H9 (cell line): ENCODE data around the gene BLMH. TPM values are rescaled to one million over a fixed set of nuclear protein-coding genes. Genes with fewer than 3 reads are reported as not detected.

Experiments
- DNase-seq: peaks from one replicate; pipeline ENCODE4 v3.0.0-alpha.2; 2017
- H2AFZ ChIP-seq: one replicate; pipeline ENCODE4 v1.6.1; 2013; ENCODE audit warnings: mild to moderate bottlenecking, low read length, control low read depth, moderate library complexity
- H2AK5ac ChIP-seq: 2 replicates; pipeline ENCODE4 v1.6.1; 2013; ENCODE audit warnings: low read length, control low read depth, mixed read lengths; ENCODE audit not compliant: insufficient read length
- H2BK120ac ChIP-seq: one replicate; pipeline ENCODE4 v1.6.1; 2013; ENCODE audit warnings: low read depth, mild to moderate bottlenecking, low read length, control low read depth, inconsistent platforms; ENCODE audit not compliant: poor library complexity, severe bottlenecking
- H2BK12ac ChIP-seq: 2 replicates; pipeline ENCODE4 v1.6.1; 2013; ENCODE audit warnings: low read length, control low read depth, mixed read lengths, low read depth; ENCODE audit not compliant: insufficient read length
- H2BK15ac ChIP-seq: 2 replicates; pipeline ENCODE4 v1.6.1; 2013; ENCODE audit warnings: low read depth, low read length, control low read depth
- H2BK20ac ChIP-seq: one replicate; pipeline ENCODE4 v1.6.1; 2013; ENCODE audit warnings: low read depth, mild to moderate bottlenecking, low read length, control low read depth, inconsistent platforms; ENCODE audit not compliant: poor library complexity, severe bottlenecking
- H2BK5ac ChIP-seq: 2 replicates; pipeline ENCODE4 v1.6.1; 2013; ENCODE audit warnings: low read length, control low read depth, mixed read lengths; ENCODE audit not compliant: insufficient read length
- H3K14ac ChIP-seq: 2 replicates; pipeline ENCODE4 v1.6.1; 2013; ENCODE audit warnings: low read length, control low read depth; ENCODE audit not compliant: insufficient read depth
- H3K18ac ChIP-seq: 2 replicates; pipeline ENCODE4 v1.6.1; 2013; ENCODE audit warnings: low read depth, mild to moderate bottlenecking, mixed read lengths, low read length, control low read depth; ENCODE audit not compliant: insufficient read length
- H3K23ac ChIP-seq: 2 replicates; pipeline ENCODE4 v1.6.1; 2013; ENCODE audit warnings: low read length, control low read depth, mixed read lengths, low read depth; ENCODE audit not compliant: insufficient read length
- H3K23me2 ChIP-seq: 2 replicates; pipeline ENCODE4 v1.6.1; 2013; ENCODE audit warnings: low read depth, mild to moderate bottlenecking, mixed read lengths, low read length, control low read depth; ENCODE audit not compliant: insufficient read length, poor library complexity, severe bottlenecking
- H3K27ac ChIP-seq: 2 replicates; pipeline ENCODE4 v1.5.1; 2013; ENCODE audit warnings: low read length, control low read depth, mixed read lengths, low read depth; ENCODE audit not compliant: insufficient read length
- H3K27me3 ChIP-seq: 2 replicates; pipeline ENCODE4 v1.6.1; 2013; ENCODE audit warnings: low read length, control low read depth, inconsistent platforms; ENCODE audit not compliant: insufficient read depth
- H3K4ac ChIP-seq: 2 replicates; pipeline ENCODE4 v1.6.1; 2013; ENCODE audit warnings: low read depth, mild to moderate bottlenecking, control low read depth, inconsistent platforms, low read length, moderate library complexity
- H3K4me1 ChIP-seq: 2 replicates; pipeline ENCODE4 v1.6.1; 2013; ENCODE audit warnings: low read length, control low read depth, inconsistent platforms; ENCODE audit not compliant: insufficient read depth
- H3K4me2 ChIP-seq: 2 replicates; pipeline ENCODE4 v1.6.1; 2013; ENCODE audit warnings: low read length, control low read depth, mixed read lengths; ENCODE audit not compliant: insufficient read length, insufficient read depth
- H3K56ac ChIP-seq: 2 replicates; pipeline ENCODE4 v1.6.1; 2013; ENCODE audit warnings: low read depth, mild to moderate bottlenecking, mixed read lengths, low read length, control low read depth; ENCODE audit not compliant: insufficient read length
- H3K79me1 ChIP-seq: 2 replicates; pipeline ENCODE4 v1.6.1; 2013; ENCODE audit warnings: low read depth, mild to moderate bottlenecking, moderate library complexity, low read length, control low read depth, inconsistent platforms; ENCODE audit not compliant: insufficient read depth, poor library complexity, severe bottlenecking
- H3K79me2 ChIP-seq: 2 replicates; pipeline ENCODE4 v1.6.1; 2013; ENCODE audit warnings: low read length, control low read depth, inconsistent platforms; ENCODE audit not compliant: insufficient read depth
- H3K9ac ChIP-seq: 2 replicates; pipeline ENCODE4 v1.6.1; 2013; ENCODE audit warnings: low read length, control low read depth, mixed read lengths; ENCODE audit not compliant: insufficient read length; ENCODE audit errors: extremely low read depth
- H3K9me3 ChIP-seq: one replicate; pipeline ENCODE4 v1.6.1; 2013; ENCODE audit warnings: low read depth, low read length, inconsistent platforms; ENCODE audit not compliant: control insufficient read depth
- H3T11ph ChIP-seq: one replicate; pipeline ENCODE4 v1.6.1; 2013; ENCODE audit warnings: mild to moderate bottlenecking, low read length, control low read depth, inconsistent platforms
- H4K20me1 ChIP-seq: one replicate; pipeline ENCODE4 v1.6.1; 2013; ENCODE audit not compliant: control insufficient read depth, insufficient read length, insufficient read depth
- H4K5ac ChIP-seq: 2 replicates; pipeline ENCODE4 v1.6.1; 2013; ENCODE audit warnings: low read depth, mild to moderate bottlenecking, mixed read lengths, low read length, control low read depth; ENCODE audit not compliant: insufficient read length
- H4K8ac ChIP-seq: replicated peaks from 2 replicates; pipeline ENCODE4 v1.6.1; 2013; ENCODE audit warnings: low read length, control low read depth, mixed read lengths, low read depth; ENCODE audit not compliant: insufficient read length
- H4K91ac ChIP-seq: 2 replicates; pipeline ENCODE4 v1.6.1; 2013; ENCODE audit warnings: low read depth, mild to moderate bottlenecking, moderate library complexity, mixed read lengths, low read length, control low read depth; ENCODE audit not compliant: insufficient read length
- H3K27ac Mint-ChIP-seq, 3 experiments: 2 replicates in 2 of 3; 3 replicates in 1 of 3; pipeline ENCODE4 v1.8.0; 2020 to 2021; ENCODE audit warnings: mixed read lengths in 3 of 3, mild to moderate bottlenecking in 1 of 3, moderate library complexity in 1 of 3
- H3K27me3 Mint-ChIP-seq: 2 replicates; pipeline ENCODE4 v1.8.0; 2021; ENCODE audit warnings: low read depth, mild to moderate bottlenecking, moderate library complexity, mixed read lengths
- H3K36me3 Mint-ChIP-seq, 3 experiments: 2 replicates in 2 of 3; 3 replicates in 1 of 3; pipeline ENCODE4 v1.8.0; 2020 to 2021; ENCODE audit warnings: low read depth in 3 of 3, mixed read lengths in 3 of 3; ENCODE audit not compliant: insufficient read depth in 1 of 3
- H3K4me1 Mint-ChIP-seq, 2 experiments: 2 replicates each; pipeline ENCODE4 v1.8.0; 2020; ENCODE audit warnings: mixed read lengths in 2 of 2
- H3K4me3 Mint-ChIP-seq, 2 experiments: 2 replicates in 1 of 2; 3 replicates in 1 of 2; pipeline ENCODE4 v1.8.0; 2020 to 2021; ENCODE audit warnings: mild to moderate bottlenecking in 2 of 2, mixed read lengths in 2 of 2, moderate library complexity in 1 of 2
- H3K9me3 Mint-ChIP-seq, 2 experiments: 2 replicates in 1 of 2; 3 replicates in 1 of 2; pipeline ENCODE4 v1.8.0; 2020; ENCODE audit warnings: mild to moderate bottlenecking in 2 of 2, mixed read lengths in 2 of 2, moderate library complexity in 1 of 2
- CTCF ChIP-seq: fragments of 200-600 bp; sonication (generic); conservative IDR thresholded peaks from 3 replicates; pipeline ENCODE4 v1.8.0; 2021; ENCODE audit warnings: antibody characterized with exemption, mild to moderate bottlenecking
- WGBS: extraction: QIAGEN DNeasy Blood & Tissue Kit; methylation state at CpG from one replicate; pipeline ENCODE4 v1.1.7; 2013; ENCODE audit warnings: missing lambda C conversion rate, low lambda C conversion rate, mixed read lengths; ENCODE audit not compliant: insufficient read length; ENCODE audit errors: extremely low coverage; 5-methylcytosine and 5-hydroxymethylcytosine counted together
- long read RNA-seq: library from polyadenylated mRNA; unstranded; transcript quantifications from one replicate; pipeline ENCODE4 v2.0.0, GENCODE V29; 2020
- total RNA-seq: library from RNA; stranded (reverse); gene quantifications from 2 replicates; pipeline ENCODE4 v1.2.1, GENCODE V29; 2021

Gene BLMH
- 74.7 and 79.9 TPM in 2 replicates for total RNA-seq
- long read RNA-seq, transcript BLMH-201 (12 exons, 2,365 nt): major isoform, 568 of 626 reads
- long read RNA-seq, partial matches to known transcripts: 12 of 626 reads
- long read RNA-seq, other reads (novel, unspliced or antisense): 44 of 626 reads

GRCh38 chr17:30291543-30292285 is at the start of gene BLMH:
Gene BLMH (minus strand): TSS chr17:30291944. CDS start chr17:30291819, 125 bp downstream.
- no peak within 1 kb of the TSS for H3K27ac ChIP-seq

More at GRCh38 chr17:30291543-30292285, at the start of gene BLMH:
- H3K18ac ChIP-seq: peak within 1 kb of the TSS; percentile 37
- no peak within 1 kb of the TSS for H2BK12ac ChIP-seq
- no peaks in the 10 kb centered on the region for H4K20me1 ChIP-seq
- peak within 1 kb of the TSS; percentile 69; the same call in 1 of the 2 replicates for H3K14ac ChIP-seq
- H2BK5ac ChIP-seq: no peak within 1 kb of the TSS
- peak within 1 kb of the TSS; percentile 15 for H3K9ac ChIP-seq
- no peaks in the 10 kb centered on the region for H3K9me3 ChIP-seq
- H3K4me1 ChIP-seq: no peaks in the 10 kb centered on the region
- H3T11ph ChIP-seq: no peak within 1 kb of the TSS
- H2BK120ac ChIP-seq: no peak within 1 kb of the TSS
- no peak within 1 kb of the TSS for H2BK15ac ChIP-seq
- no peaks in the 10 kb centered on the region for H3K27me3 ChIP-seq
- no peak within 1 kb of the TSS for H4K8ac ChIP-seq
- no peak within 1 kb of the TSS for H4K5ac ChIP-seq
- TF ChIP-seq CTCF: no peak
- peak within 1 kb of the TSS; percentile 87 for H3K4me2 ChIP-seq
- no peak within 1 kb of the TSS for H4K91ac ChIP-seq
- DNase-seq: peak; percentile 81
- no peak within 1 kb of the TSS for H3K56ac ChIP-seq
- H3K36me3 Mint-ChIP-seq: peaks cover 2 to 18% (median 17%) of the 10 kb centered on the region in 3 experiments
- peaks cover 3% of the 10 kb centered on the region; the same call in 1 of the 2 replicates for H3K79me2 ChIP-seq
- no peak within 1 kb of the TSS for H3K4ac ChIP-seq
- peaks cover 5% of the 10 kb centered on the region for H3K23me2 ChIP-seq
- H2AK5ac ChIP-seq: no peak within 1 kb of the TSS
- peaks cover 10% of the 10 kb centered on the region for H3K27me3 Mint-ChIP-seq
- H3K79me1 ChIP-seq: no peaks in the 10 kb centered on the region
- H2AFZ ChIP-seq: no peak within 1 kb of the TSS
- peaks cover 11 to 15% of the 10 kb centered on the region in 2 experiments for H3K4me1 Mint-ChIP-seq
- WGBS: no CpG with 5 or more reads among the region's 89 CpGs
- no peak within 1 kb of the TSS for H3K23ac ChIP-seq
- H3K9me3 Mint-ChIP-seq: no peaks in the 10 kb centered on the region
- peak within 1 kb of the TSS; percentile 91 to 96 for H3K4me3 Mint-ChIP-seq
- no peak within 1 kb of the TSS for H2BK20ac ChIP-seq
- peak within 1 kb of the TSS in 2 of 3 experiments; percentile 86 to 93; a peak in 3 of 7 replicates for H3K27ac Mint-ChIP-seq
